LoVo (cell line): Measurements from ENCODE around the gene COQ2.
"Not testable (repeated sequence)": the region's sequence is repeated elsewhere in the genome, so short reads cannot be mapped to it uniquely, and the experiment has no call there.

Experiments
- DNase-seq: peaks from one replicate; pipeline ENCODE4 v3.0.0-alpha.2; 2016; ENCODE audit warnings: low spot score

Gene COQ2

DNA sequence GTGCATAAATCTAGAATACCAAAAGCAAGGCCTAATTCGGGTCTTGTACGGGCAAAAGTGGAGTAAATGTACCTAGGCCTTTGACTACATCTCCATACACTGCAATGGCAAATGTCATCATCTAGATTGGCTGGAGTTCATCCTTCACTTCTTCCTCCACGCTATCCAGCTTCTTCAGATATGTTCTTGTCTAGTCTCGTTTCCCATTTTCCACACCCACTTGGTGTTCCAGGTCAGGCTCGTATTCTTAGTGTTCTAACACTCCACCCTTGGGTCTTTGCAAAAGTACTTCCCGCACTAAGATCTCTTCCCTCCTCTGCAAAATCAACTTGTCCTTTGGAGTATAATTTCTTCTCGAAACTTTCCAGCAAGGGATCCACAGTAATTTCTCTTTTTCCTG, 1.4 kb downstream of the COQ2 start:
- no peak for DNase-seq

DNA sequence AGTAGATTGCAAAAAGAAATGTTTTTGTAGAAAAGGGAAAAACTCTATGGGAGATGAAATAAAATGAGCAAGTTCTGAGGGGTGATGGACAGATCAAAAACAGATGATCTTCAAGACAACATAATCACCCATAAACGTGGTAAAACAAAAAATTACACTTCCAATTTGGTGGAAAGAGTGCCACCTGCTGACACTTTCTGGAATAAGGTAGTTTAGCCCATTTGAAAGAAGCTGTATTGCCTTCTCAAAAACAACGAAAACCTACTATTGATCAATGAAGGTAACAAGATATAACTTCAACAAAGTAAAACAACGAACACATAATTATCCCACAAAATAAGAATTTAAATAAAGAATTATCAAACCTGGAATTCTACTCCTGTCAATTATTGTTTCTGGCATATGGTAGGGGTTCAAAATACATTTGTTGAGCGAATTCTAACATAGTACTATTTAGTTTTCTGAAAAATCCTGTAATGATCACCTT, 2.5 kb downstream of the COQ2 start:
- DNase-seq, result peak; percentile 57

DNA sequence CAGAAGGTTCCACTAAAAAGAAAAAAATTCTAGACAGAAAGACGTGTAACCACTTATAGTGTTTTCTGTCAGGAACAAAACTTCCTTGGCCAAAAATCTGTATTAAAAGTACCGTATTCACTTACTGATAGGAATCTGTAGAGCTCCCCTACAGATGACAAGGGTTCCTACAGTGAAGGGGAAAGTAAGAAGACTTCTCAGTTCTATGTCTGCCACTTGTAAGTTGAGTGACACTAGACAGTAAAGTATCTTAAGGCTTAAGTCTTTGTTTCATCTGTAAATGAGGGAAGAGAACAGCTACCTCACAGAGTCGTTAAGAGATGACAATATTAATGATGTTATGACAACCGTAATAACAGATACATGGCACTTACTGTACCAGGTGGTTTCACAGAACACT, 3.3 kb downstream of the COQ2 start:
- no peak for DNase-seq

DNA sequence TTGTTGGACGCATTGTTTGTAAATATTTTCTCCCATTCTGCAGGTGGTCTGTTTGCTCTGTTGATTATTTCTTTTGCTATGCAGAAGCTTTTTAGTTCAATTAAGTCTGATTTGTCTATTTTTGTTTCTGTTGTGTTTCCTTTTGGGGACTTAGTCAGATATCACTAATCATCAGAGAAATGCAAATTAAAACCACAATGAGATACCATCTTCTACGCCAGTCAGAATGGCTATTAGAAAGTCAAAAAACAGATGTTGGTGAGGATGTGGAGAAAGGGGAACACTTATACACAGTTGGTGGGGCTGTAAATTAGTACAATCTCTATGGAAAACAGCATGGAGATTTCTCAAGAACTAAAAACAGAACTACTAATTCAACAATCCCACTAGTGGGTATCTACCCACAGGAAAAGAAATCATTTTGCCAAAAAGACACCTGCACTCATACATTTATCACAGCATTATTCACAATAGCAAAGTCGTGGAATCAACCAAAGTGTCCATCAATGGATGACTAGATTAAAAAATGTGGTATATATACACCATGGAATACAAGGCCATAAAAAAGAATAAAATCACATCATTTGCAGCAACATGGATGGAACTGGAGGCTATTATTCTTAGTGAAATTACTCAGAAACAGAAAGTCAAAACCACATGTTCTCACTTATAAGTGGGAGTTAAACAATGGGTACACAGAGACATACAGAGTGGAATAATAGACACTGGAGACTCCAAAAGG, 8.1 kb downstream of the COQ2 start:
- no peak for DNase-seq

DNA sequence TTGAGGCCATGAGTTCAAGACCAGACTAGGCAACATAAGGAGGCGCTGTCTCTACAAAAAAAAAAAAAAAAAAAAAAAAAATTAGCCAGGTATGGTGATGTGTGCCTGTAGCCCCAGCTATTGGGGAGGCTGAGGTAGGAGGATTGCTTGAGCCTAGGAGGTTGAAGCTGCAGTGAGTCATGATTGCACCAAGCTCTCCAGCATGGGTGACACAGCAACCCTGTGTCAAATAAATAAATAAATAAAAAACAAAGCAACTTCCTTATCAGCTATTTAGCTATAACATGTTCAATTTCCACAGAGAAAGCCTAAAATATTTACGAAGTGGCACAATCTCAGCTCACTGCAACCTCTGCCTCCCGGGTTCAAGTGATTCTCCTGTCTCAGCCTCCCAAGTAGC, 10.7 kb downstream of the COQ2 start:
- DNase-seq, result not testable (repeated sequence)

DNA sequence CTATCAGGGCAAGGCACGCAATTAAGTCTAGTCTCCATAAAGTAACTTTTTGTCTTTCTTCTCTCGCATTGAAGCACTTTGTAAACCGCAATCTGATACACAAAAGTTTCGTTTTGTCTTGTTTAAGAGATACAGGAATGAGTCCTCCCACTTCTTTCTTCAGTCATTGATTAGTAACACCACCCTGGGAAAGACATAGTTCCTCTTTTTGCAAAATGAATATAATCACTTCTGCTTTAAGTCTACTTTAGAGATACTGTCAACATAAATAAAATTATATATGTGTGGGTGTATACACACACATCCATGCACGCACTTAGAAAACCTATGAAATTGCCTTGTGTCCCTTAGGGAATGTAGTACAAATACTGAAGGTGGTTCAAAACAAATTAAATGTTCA, 11.7 kb downstream of the COQ2 start:
- no peak for DNase-seq

DNA sequence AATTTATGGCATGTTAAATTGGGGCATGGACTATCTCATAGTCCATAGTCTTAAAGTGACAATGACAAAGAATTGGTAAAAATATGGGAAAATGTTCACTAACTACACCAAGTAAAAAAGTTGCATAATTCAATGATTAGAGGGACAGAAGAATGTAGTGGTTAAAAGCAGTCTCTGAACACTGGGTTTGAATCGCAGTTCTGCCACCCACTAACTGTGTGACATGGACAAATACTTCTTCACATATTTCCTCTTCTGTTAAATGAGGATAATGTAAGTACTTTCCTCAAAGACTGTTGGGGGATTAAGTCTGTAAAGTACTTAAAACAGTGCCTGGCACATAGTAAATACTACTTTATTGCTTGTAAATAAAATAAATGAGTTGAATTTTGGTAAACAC, 15.3 kb downstream of the COQ2 start:
- DNase-seq, result no peak

DNA sequence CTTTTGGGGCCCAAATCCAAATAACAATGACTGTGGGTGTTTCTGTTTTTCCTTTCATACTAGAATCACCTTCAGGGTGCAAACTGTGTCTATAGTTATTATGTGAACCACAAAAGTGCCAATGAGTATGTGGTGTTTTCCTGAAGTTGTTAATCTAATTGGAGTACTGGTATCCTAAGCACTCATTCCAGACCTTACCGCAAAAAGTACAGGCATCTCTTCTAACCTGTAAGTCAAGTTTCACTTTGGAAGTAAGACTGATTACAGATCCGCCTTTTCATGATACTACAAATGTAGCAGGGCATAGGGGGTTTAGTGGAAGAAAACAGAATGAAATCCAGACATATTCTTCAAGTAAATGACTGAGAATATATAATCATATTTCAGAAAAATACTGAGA, 16.1 kb downstream of the COQ2 start:
- DNase-seq, result no peak

DNA sequence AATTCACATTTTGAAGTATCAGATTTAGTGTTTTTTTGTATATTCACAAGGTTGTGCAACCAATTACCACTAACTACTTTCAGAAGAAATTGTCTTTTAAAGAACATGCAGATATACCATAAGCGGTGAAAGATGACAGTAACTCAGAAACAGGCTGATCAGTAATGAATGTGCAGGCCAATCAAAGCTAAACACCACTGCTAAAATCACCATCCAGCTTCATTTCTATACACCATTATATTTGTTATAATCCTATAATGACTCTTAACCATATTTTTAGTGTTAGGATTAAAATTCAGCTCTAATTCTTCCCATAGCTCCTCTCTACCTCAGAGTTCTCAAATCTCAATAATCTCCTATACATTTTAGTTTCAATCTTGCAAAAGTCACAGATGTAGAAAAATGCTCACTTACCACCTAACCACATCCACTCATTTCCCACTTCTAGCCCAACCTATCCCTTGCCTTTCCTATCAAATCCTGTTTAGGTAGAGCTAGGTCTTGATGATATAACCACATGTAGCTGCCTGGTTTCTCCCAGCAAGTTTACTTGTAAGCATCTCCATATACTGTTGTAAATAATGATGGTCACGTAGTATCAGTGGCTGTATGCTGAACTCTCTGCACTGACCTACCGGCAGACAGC, 16.6 kb downstream of the COQ2 start:
- no peak for DNase-seq

DNA sequence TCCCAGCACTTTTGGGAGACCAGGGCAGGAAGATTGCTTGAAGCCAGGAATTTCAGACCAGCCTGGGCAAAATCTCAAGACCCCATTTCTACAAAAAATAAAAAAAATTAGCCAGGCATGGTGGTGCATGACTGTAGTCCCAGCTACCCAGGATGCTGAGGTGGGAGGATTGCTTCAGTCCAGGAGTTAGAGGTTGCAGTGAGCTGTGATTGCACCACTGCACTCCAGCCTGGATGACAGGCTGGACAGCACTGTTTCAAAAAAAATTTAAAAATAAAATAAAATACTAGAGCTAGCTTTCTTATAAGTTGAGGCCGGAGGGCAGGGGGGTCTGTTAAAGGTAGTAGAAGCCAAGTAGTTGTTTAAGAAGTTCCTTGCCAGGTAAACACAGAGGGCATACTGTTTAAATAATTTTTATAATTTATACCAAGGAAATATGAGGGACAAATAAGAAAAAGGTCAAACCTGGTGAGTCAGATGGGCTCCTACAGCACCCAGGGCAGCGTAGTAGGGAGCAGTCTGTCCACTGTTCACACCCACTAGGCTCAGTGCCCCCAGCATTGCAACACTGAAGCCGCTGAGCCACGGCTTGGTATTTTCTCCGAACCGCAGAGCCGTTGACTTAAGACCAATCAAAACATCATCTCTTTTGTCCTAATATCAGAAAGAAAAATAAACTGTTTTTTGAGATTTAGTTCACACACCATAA, 17.3 kb downstream of the COQ2 start:
- DNase-seq, result no peak

DNA sequence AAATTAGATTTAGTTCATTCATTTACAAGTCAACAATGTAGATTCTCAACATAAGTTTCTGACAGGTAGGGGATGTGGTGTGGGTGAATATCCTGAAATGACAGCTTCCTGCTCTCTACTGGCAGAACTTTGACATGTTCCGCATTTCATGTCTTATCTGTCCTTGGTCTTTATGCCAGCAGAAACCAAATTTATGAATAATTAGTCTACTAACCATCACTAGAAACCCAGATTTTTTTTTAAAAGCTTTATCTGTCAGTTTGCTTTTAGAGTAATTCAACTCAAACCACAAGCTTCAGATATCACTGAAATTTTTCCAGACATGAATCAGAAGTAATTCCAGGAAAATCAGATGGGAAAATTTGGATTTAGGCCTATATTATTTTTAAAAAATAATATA, 17.9 kb downstream of the COQ2 start:
- DNase-seq, result no peak

DNA sequence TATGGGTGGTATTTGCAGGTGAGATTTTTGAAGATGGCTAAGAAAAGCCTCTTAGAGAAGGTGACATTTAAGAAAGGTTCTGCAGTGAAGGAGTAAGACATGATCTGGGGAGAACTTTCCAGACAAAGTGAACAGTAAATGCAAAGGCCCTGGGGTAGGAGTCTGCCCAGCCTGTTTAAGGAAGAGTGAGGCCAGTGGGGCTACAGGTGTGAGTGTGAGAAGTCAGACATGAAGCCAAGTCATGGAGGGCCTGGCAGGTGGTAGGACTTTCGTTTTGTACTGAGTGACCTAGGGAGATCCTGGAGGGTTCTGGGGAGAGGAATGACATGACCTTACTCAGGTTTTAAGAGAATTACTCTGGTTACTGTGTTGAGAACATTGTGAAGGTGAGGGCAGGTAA, 21.5 kb downstream of the COQ2 start:
- DNase-seq, result no peak

DNA sequence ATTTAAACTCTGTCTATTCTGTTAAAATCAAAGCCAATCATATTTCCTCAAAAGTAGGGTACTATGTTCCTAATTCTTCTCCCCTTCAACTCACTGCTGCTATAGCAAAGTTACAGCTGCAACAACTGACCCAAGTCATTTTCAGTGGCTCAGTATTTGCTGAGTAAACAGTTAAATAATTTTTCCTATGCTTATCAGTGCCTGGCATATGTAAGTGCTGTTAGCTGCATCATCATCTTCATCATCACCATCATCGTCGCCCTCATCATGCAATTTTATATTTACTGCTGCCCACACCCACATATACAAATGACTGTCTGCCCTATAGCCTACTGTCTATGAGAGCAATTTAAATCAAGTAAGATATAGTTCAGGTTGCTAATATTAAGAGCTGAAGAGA, 21.9 kb downstream of the COQ2 start:
- DNase-seq, result no peak

DNA sequence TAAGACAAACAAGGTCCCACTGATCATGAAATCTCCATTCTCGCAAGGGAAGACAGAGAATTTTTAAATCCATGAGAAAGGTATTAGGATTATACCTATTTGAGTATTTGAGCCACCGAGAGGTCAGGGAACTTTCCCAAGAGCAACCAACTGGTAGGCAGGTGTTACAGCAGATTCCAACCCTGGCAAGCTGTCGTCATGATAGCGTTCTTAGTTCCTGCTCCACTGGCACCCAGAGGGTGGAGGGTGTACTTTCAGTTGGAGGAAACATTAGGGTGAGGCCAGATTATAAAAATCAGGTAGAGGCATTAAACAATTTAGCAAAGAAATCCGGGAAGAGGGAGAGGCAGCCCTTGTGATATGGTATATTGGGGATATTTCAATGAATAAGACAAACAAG, 23.3 kb downstream of the COQ2 start:
- DNase-seq, result no peak

DNA sequence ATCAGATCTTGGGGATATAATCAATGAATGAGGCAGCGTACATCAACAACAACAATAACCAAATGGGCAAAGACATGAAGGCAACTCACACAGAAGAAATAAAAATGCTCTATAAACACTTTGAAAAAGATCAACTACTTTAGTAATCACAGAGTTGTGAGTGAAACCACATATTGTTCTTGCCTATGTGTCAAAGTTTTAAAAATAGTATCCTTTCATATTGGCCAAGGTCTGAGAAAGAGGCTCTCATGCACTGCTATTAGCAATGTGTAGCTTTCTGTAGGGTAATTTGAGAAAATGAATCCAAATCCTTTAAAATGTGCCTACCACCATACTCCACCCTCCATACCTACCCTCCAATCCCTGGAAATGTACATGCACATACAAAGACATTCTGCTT, 25.0 kb downstream of the COQ2 start:
- no peak for DNase-seq

DNA sequence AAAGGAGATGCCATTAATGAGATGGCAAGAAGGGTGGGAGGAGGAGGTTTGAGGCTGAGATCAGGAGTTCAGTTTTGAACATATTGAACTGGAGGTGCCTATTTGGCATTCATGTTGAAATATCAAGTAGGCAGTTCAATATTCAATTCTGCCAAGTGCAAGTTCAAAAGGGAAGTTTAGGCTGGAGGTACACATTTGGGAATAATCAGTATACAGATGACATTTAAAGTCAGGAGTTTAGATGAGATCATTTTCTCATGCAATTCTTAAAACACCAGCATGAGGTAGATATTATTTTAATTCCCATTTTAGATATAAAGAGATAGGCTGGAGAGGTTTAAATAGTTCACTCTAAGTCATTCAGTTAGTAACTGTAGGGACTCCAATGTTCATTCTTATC, 26.1 kb downstream of the COQ2 start:
- DNase-seq, result no peak

DNA sequence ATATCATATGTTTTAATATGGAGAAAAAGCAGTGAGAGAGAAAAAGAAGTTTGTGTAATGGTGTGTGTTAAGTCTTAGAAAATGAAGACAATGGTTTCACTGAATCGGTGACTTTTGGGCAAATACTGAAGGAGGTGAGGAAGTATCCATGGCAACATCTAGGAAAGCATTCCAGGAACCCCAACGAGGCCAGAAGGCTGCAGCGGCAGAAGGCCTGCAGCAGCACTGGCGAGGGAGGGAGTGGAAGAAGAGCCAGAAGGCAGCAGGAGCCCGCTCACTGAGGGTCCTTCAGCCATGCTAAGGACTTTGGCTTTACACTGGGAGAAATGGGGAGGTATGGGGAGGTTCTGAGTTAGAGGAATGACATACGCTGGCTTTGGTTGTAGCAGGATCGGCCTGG, 26.8 kb downstream of the COQ2 start:
- DNase-seq, result no peak

DNA sequence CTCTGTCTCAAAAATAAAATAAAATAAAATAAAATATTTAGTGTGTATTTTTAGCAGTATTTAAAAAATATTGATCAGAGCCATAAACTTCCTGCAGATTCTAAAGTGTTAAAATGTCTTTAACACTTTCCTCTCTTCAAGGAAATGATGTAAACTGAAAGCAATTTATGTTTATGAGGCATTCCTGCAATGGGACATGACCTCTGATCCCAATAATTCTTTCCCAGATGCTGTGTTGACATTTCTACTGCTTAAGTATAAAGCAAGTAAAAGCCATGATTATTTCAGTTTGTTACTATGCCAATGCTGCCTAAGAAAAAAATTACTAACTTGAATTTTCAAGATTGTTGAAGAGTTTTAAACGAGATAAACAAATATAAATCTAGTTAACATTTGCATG, 29.0 kb downstream of the COQ2 start:
- peak; percentile 92 for DNase-seq

DNA sequence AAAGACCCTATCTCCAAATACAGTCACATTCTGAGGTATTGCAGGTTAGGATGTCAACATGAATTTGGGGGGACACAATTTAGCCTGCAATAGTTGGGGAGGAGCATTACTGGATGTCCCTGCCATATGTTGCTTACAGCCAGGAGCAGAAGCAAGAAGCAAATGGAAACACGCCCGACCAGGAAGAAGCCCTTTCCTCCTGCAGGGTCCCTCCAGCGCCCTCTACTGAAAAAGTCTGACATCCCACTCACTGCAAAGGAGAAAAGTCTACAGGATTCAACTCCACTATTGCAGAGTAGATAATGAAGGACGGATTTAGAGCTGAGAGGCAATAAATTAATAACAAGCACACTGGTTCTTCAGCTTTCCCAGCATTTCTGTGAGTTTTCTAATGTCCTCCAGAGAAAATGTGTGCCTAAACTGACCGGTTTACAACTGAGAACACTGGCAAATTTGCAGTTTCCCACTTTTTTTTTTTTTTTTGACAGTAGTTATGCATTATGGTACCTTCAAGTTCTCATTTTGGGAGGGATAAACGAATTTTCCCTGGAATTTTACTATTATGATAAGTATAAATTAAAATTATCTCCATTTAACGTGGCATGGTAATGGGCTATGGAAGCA, 31.7 kb downstream of the COQ2 start:
- peak; percentile 77 for DNase-seq

DNA sequence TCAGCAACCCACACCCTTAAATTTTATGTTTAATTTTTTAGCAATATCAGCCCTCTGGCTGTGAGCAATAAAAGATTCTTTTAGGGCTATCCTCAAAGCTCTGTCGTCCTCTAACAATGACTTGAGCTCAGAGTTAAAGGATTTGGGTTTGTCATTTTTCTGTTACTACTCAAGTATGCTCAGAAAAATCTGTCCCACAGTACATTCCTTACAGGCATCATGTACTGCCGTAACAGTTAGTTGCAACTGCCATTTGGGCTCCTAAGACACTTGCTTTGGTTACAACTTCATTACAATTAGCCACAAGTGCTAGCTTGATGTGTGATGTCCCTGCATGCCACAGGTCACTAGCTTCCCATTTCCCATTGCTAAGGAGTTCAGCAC, 33.2 kb downstream of the COQ2 start:
- no peak for DNase-seq

DNA sequence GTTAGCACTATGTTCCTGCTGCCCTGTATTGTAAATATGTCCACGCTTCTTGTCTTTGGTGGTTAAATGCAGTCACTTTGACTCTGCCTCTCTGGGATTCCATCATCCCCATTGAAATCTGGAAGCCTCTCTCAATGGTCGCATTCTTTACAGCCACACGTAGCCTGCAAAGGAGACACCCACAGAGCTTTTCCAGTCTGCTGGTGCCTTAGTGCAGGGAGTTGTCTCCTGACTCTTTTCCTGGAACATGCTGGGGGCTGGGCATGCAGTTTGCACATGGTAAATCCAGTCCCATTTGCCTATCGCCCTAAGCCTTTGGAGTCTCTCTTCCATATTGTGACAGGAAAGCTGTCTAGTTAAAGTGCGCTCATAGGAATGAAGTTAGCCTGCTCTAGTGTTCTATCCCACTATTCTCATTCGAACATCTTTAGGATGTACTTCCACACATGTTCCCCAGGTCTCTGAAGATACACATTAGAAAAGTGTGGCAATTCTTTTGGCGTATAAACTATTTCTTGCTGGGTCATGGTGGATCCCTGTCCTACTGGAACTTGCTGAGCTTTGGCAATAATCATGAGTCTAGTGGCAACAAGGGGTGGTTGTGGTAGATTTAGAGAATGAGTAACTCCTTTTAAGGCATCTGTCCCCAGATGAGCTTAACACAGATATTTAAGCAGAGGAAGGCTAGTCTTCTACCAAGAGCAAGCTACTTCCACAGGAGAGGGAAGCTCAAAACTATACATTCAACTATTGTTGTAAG, 33.7 kb downstream of the COQ2 start:
- no peak for DNase-seq

DNA sequence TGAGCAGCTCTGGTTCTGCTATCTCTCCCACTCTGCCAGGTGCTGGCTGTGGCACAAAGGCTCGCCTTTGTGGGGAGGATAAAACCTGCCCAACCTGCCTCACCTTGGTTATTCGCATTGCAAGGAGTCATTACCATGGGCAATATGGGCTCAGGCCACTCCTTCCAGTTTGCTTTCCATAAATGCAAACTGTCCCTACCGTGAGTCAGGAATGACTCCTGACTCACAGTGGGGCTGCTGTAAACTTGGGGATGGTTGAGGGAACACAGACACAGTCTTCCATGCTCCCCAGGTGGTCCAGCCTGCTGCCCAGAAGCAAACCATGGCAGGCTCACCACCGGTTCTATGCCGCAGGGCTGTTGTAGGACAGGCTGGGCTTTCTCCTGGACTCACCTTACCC, 36.1 kb downstream of the COQ2 start:
- DNase-seq, result peak; percentile 89
